Coronary artery (tissue), 2 donors: Measurements from ENCODE around the gene HOXC5.

ENCODE experiments used
- DNase-seq: peaks from one replicate; pipeline ENCODE4 v3.0.0-alpha.2; 2017; ENCODE audit warnings: low spot score
- H3K27ac ChIP-seq, 2 donors: fragments of 200-600 bp; sonication (generic); one replicate each; pipeline ENCODE4 v1.5.1; 2016 to 2019
- H3K4me3 ChIP-seq: fragments of 200-600 bp; sonication (generic); 2 replicates; pipeline ENCODE4 v1.5.1; 2016; ENCODE audit warnings: mild to moderate bottlenecking, moderate library complexity
- CTCF ChIP-seq: fragments of 200-600 bp; sonication (generic); IDR thresholded peaks from one replicate; pipeline ENCODE4 v1.5.1; 2019; ENCODE audit warnings: antibody characterized with exemption

The HOXC5 gene

GRCh38 chr12:54014377-54015017, 18.4 kb upstream of the HOXC5 start:
- Histone ChIP-seq H3K4me3 (peak overlapping the region; percentile 48), H3K27ac (no peak overlapping the region)
- DNase-seq, result no peak
- no peak for TF ChIP-seq CTCF

GRCh38 chr12:54015018-54015931, 17.6 kb upstream of the HOXC5 start:
- no peak overlapping the region for H3K27ac ChIP-seq
- TF ChIP-seq CTCF, result no peak
- DNase-seq, result no peak
- no peak overlapping the region for H3K4me3 ChIP-seq

- H3K4me3 ChIP-seq, result no peak overlapping the region
These were observed 16.8 kb upstream of the HOXC5 start for GRCh38 chr12:54016051-54016450.

GRCh38 chr12:54016478-54016964, 16.3 kb upstream of the HOXC5 start:
- Histone ChIP-seq H3K27ac (no peak overlapping the region), H3K4me3 (peak overlapping the region; percentile 71)
- TF ChIP-seq CTCF, result no peak
- no peak for DNase-seq

More at GRCh38 chr12:54016051-54016450, 16.8 kb upstream of the HOXC5 start:
- no peak for DNase-seq
- TF ChIP-seq CTCF, result no peak
- H3K27ac ChIP-seq, result no peak overlapping the region

GRCh38 chr12:54017027-54017788, 15.6 kb upstream of the HOXC5 start:
- Histone ChIP-seq H3K27ac (peak overlapping the region in 1 of 2 donors; percentile 1), H3K4me3 (peak overlapping the region; percentile 71)
- TF ChIP-seq CTCF, result no peak
- DNase-seq, result no peak

- peak overlapping the region; percentile 71 for H3K4me3 ChIP-seq
- TF ChIP-seq CTCF, result no peak
- peak overlapping the region in 1 of 2 donors; percentile 1 for H3K27ac ChIP-seq
- no peak for DNase-seq
These were observed 14.9 kb upstream of the HOXC5 start for GRCh38 chr12:54017878-54018467.
